HG02759 (cell line): Measurements from ENCODE around the gene NEIL1.
"Not testable (repeated sequence)": the region's sequence is repeated elsewhere in the genome, so short reads cannot be mapped to it uniquely, and the experiment has no call there.

Experiments used
- ATAC-seq: cut with Tn5 transposase; IDR thresholded peaks from one replicate; pipeline ENCODE4 v1.9.1; 2021; ENCODE audit warnings: mild to moderate bottlenecking, moderate library complexity; ENCODE audit not compliant: unreplicated experiment

The NEIL1 gene

GRCh38 chr15:75371901-75372688 lies 25.3 kb downstream of the NEIL1 start:
- ATAC-seq = no peak

- no peak for ATAC-seq
Measured at GRCh38 chr15:75380773-75381172, 33.9 kb downstream of the NEIL1 start.

DNA sequence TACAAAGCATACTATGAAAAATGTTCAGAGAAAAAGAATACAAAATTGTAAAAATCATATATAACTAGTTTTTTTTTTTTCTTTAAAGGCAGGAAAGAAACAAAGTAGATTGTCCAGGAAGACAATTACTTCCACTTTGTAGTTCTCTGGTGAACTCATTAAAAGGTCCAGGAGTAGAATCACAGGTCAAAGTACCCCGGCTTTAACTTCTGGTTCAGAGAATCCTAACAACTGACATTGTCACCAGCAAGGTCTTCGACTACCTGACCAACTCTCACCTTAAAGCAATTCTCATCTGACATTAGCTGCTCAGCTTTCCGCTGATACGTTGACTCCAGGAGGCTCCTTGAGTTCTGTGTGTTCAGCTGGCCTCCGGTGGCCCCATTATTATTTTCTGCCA lies 37.1 kb downstream of the NEIL1 start:
- not testable (repeated sequence) for ATAC-seq

- ATAC-seq = no peak
Measured at GRCh38 chr15:75389791-75390382, 43.0 kb downstream of the NEIL1 start.

DNA sequence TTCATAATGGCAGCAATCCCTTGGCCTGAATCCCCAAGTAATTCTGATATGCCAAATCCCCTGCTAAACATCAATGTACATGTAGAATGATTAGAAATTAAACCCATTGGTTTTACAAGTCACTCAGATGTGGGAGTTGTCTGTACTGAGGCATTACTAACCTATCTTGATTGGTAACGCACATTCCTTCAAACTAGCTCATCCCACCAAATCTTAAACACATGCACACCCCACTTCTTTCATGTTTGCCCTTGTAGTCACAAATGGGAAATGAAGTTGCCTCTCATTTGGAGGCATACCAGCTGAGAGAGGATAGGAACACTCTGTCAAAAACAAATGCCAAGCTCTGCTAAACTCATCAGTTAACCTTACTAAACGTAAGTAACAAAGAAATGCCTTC lies 50.7 kb downstream of the NEIL1 start:
- no peak for ATAC-seq

- no peak for ATAC-seq
Measured at GRCh38 chr15:75403892-75404291, 57.1 kb downstream of the NEIL1 start.
